Measurements from ENCODE around the gene RASD1.

Gene RASD1

GRCh38 chr17:17496189-17497064, at the start of gene RASD1:
TSS of gene RASD1 (minus strand) at chr17:17496395. CDS start at chr17:17496181, 214 bp downstream.
- peak within 1 kb of the TSS; percentile 50; the same call in 1 of the 2 replicates for H3K4me3 ChIP-seq (ENCODE audit: low read length)
- TF ChIP-seq ZNF274 (IDR thresholded peaks at IDR 0.05; ENCODE audit: low read depth, low read length) = no peak

GRCh38 chr17:17545984-17546383, 49.8 kb upstream of the RASD1 start:
- TF ChIP-seq ZNF274 (IDR thresholded peaks at IDR 0.05; ENCODE audit: low read depth, low read length) = no peak
- H3K4me3 ChIP-seq (ENCODE audit: low read length) = no peak overlapping the region

GRCh38 chr17:17545031-17545820, 49.0 kb upstream of the RASD1 start:
- no peak for TF ChIP-seq ZNF274 (IDR thresholded peaks at IDR 0.05; ENCODE audit: low read depth, low read length)
- H3K4me3 ChIP-seq (ENCODE audit: low read length) = no peak overlapping the region

- no peak for TF ChIP-seq ZNF274 (IDR thresholded peaks at IDR 0.05; ENCODE audit: low read depth, low read length)
- H3K4me3 ChIP-seq (ENCODE audit: low read length) = no peak overlapping the region
Observed at GRCh38 chr17:17542906-17543635, 46.9 kb upstream of the RASD1 start.

- TF ChIP-seq ZNF274 (IDR thresholded peaks at IDR 0.05; ENCODE audit: low read depth, low read length) = no peak
- H3K4me3 ChIP-seq (ENCODE audit: low read length) = no peak overlapping the region
Observed at GRCh38 chr17:17541640-17542001, 45.4 kb upstream of the RASD1 start.

- TF ChIP-seq ZNF274 (IDR thresholded peaks at IDR 0.05; ENCODE audit: low read depth, low read length) = no peak
- H3K4me3 ChIP-seq (ENCODE audit: low read length) = no peak overlapping the region
Observed at GRCh38 chr17:17540935-17541639, 44.9 kb upstream of the RASD1 start.

GRCh38 chr17:17540278-17540906, 44.2 kb upstream of the RASD1 start:
- no peak overlapping the region for H3K4me3 ChIP-seq (ENCODE audit: low read length)
- no peak for TF ChIP-seq ZNF274 (IDR thresholded peaks at IDR 0.05; ENCODE audit: low read depth, low read length)

GRCh38 chr17:17539591-17539990, 43.4 kb upstream of the RASD1 start:
- no peak overlapping the region for H3K4me3 ChIP-seq (ENCODE audit: low read length)
- TF ChIP-seq ZNF274 (IDR thresholded peaks at IDR 0.05; ENCODE audit: low read depth, low read length) = no peak

GRCh38 chr17:17538417-17539391, 42.5 kb upstream of the RASD1 start:
- TF ChIP-seq ZNF274 (IDR thresholded peaks at IDR 0.05; ENCODE audit: low read depth, low read length) = no peak
- no peak overlapping the region for H3K4me3 ChIP-seq (ENCODE audit: low read length)

GRCh38 chr17:17537311-17538099, 41.3 kb upstream of the RASD1 start:
- H3K4me3 ChIP-seq (ENCODE audit: low read length) = no peak overlapping the region
- no peak for TF ChIP-seq ZNF274 (IDR thresholded peaks at IDR 0.05; ENCODE audit: low read depth, low read length)

GRCh38 chr17:17536702-17537101, 40.5 kb upstream of the RASD1 start:
- TF ChIP-seq ZNF274 (IDR thresholded peaks at IDR 0.05; ENCODE audit: low read depth, low read length) = no peak
- H3K4me3 ChIP-seq (ENCODE audit: low read length) = no peak overlapping the region
